Measurements from ENCODE around the gene COL7A1. TPM values are rescaled to one million over a fixed set of nuclear protein-coding genes. Genes with fewer than 3 reads are reported as not detected.
A peak's percentile ranks its signal among the peaks of the same experiment; 100 is the strongest.

The COL7A1 gene
- 4.7 and 5.2 TPM in 2 replicates for total RNA-seq (2022)
- Bru-seq, nascent RNA = percentile 26 among the genes with signal in this experiment
- BruChase-seq, experiment 1, labeled RNA remaining after a 2-hour chase = percentile 31 among the genes with signal in this experiment
- BruChase-seq, experiment 2, labeled RNA remaining after a 6-hour chase = percentile 42 among the genes with signal in this experiment
- long read RNA-seq, partial matches to known transcripts = 2 of 4 reads
- long read RNA-seq, other reads (novel, unspliced or antisense) = 2 of 4 reads

DNA sequence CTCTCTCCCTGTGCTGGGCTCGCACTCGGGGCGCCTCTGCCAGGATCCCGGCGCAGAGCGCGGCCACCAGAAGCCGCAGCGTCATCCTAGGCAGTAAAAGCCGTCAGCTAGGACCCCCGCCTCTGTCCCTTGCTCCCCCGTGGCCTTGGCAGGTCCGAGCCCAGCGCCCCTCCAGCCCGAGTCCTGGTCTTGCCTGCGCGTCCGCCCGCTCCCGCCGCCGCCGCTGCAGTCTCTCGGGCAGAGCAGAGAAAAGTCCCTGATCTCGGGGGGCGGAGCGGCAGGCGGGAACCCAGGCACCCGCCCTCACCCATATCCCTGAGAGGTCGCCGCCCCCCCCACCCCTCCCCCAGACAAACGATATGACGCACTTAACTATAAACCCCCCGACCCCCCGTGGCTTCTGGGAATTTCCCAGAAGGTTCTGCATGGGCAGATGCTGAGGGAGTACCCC is at the start of gene COL7A1:
Gene COL7A1 (minus strand): TSS at position 255 of the 451 bp plus-strand sequence. CDS start 170 bp downstream, at position 85.
- no peak within 1 kb of the TSS for H3K4me3 ChIP-seq (ENCODE audit: low read depth, low read length)
- TF ChIP-seq, protein P1, sequence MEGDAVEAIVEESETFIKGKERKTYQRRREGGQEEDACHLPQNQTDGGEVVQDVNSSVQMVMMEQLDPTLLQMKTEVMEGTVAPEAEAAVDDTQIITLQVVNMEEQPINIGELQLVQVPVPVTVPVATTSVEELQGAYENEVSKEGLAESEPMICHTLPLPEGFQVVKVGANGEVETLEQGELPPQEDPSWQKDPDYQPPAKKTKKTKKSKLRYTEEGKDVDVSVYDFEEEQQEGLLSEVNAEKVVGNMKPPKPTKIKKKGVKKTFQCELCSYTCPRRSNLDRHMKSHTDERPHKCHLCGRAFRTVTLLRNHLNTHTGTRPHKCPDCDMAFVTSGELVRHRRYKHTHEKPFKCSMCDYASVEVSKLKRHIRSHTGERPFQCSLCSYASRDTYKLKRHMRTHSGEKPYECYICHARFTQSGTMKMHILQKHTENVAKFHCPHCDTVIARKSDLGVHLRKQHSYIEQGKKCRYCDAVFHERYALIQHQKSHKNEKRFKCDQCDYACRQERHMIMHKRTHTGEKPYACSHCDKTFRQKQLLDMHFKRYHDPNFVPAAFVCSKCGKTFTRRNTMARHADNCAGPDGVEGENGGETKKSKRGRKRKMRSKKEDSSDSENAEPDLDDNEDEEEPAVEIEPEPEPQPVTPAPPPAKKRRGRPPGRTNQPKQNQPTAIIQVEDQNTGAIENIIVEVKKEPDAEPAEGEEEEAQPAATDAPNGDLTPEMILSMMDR (IDR thresholded peaks at IDR 0.05; ENCODE audit: insufficient read depth in 1 of 2, low read depth in 1 of 2, low read length in 1 of 2, severe bottlenecking in 1 of 2, unreplicated experiment in 1 of 2) = no peak
- H3K9me3 ChIP-seq = no peaks in the 10 kb centered on the region
- H3K4me1 ChIP-seq = peaks cover 12% of the 10 kb centered on the region
- Mint-ChIP-seq H3K36me3 (ENCODE audit: insufficient read depth, unreplicated experiment) (peaks cover 22% of the 10 kb centered on the region), H3K4me1 (ENCODE audit: low read depth, unreplicated experiment) (peaks cover 7% of the 10 kb centered on the region), H3K27ac (ENCODE audit: unreplicated experiment) (peak within 1 kb of the TSS; percentile 34), H3K4me3 (ENCODE audit: unreplicated experiment) (no peak within 1 kb of the TSS), H3K9me3 (ENCODE audit: unreplicated experiment) (no peaks in the 10 kb centered on the region), H3K27me3 (ENCODE audit: insufficient read depth, unreplicated experiment) (no peaks in the 10 kb centered on the region)
- H3K36me3 ChIP-seq (ENCODE audit: control insufficient read depth, insufficient read depth, low read length) = no peaks in the 10 kb centered on the region
- ChIA-PET POLR2A (no interaction called here), CTCF (no interaction called here)
- no peak for DNase-seq
- no TSS peak for BruUV-seq (replicated peaks)
- intact Hi-C loops (cut with micrococcal nuclease; ENCODE audit: unreplicated experiment) = no loop called here
- H3K27me3 ChIP-seq (replicated peaks; ENCODE audit: control insufficient read depth, insufficient read depth, low read length) = no peaks in the 10 kb centered on the region

DNA sequence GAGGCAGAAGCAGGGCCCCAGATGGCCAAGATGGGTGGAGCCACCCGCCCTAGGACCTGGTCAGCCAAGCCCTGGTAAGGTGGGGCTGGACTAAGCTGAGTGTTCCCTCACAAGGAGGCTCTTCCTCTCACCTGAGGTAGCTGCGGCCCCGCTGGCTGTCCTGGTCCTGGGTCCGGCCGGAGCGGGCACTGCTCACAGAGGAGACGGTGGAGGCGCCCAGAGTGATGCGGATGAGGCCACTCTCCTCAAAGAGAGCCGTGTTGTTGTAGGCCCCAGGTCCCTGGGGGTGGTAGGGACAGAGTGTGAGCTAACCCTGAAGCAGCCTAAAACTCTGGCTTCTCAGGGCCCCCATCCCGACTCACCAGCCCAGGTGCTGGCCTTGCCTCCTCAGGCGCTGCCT is 47.5 kb upstream of the COL7A1 start:
- DNase-seq = no peak
- Mint-ChIP-seq H3K36me3 (ENCODE audit: insufficient read depth, unreplicated experiment) (peaks cover 42% of the 10 kb centered on the region), H3K4me3 (ENCODE audit: unreplicated experiment) (no peak overlapping the region), H3K27ac (ENCODE audit: unreplicated experiment) (no peak overlapping the region), H3K4me1 (ENCODE audit: low read depth, unreplicated experiment) (peaks cover 5% of the 10 kb centered on the region), H3K9me3 (ENCODE audit: unreplicated experiment) (no peaks in the 10 kb centered on the region), H3K27me3 (ENCODE audit: insufficient read depth, unreplicated experiment) (no peaks in the 10 kb centered on the region)
- H3K4me3 ChIP-seq (ENCODE audit: low read depth, low read length) = no peak overlapping the region
- no peaks in the 10 kb centered on the region for H3K4me1 ChIP-seq
- intact Hi-C loops (cut with micrococcal nuclease; ENCODE audit: unreplicated experiment) = no loop called here
- TF ChIP-seq, protein P1 (IDR thresholded peaks at IDR 0.05; ENCODE audit: insufficient read depth in 1 of 2, low read depth in 1 of 2, low read length in 1 of 2, severe bottlenecking in 1 of 2, unreplicated experiment in 1 of 2) = no peak
- CTCF ChIA-PET = no interaction called here
- peaks cover 6% of the 10 kb centered on the region for H3K36me3 ChIP-seq (ENCODE audit: control insufficient read depth, insufficient read depth, low read length)
- POLR2A ChIA-PET = no interaction called here
- BruUV-seq (replicated peaks) = no TSS peak
- H3K27me3 ChIP-seq (replicated peaks; ENCODE audit: control insufficient read depth, insufficient read depth, low read length) = no peaks in the 10 kb centered on the region
- no peaks in the 10 kb centered on the region for H3K9me3 ChIP-seq

DNA sequence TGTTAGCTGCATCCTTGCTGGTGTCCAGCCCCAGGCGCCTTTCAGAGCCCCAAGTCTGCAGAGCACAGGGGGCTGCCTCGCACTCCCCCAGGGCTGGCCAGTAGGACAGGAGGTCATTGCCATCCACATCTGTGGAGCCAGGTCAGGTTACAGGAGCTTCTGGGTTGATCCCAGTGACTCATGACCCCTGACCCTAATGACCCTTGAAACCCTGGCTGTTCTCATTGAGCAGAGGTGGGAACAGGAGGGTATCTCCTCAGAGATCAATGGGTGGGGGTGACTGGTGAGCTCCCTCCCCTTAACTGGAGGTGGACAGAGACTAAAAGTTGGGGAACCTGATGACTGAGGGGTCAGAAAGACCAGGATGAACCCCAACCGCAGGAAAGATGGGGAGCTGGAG is 46.3 kb upstream of the COL7A1 start:
- Mint-ChIP-seq H3K9me3 (ENCODE audit: unreplicated experiment) (no peaks in the 10 kb centered on the region), H3K27ac (ENCODE audit: unreplicated experiment) (no peak overlapping the region), H3K4me1 (ENCODE audit: low read depth, unreplicated experiment) (peaks cover 10% of the 10 kb centered on the region), H3K27me3 (ENCODE audit: insufficient read depth, unreplicated experiment) (no peaks in the 10 kb centered on the region), H3K4me3 (ENCODE audit: unreplicated experiment) (no peak overlapping the region), H3K36me3 (ENCODE audit: insufficient read depth, unreplicated experiment) (peaks cover 43% of the 10 kb centered on the region)
- POLR2A ChIA-PET = no interaction called here
- Histone ChIP-seq H3K27me3 (replicated peaks; ENCODE audit: control insufficient read depth, insufficient read depth, low read length) (no peaks in the 10 kb centered on the region), H3K4me3 (ENCODE audit: low read depth, low read length) (no peak overlapping the region), H3K4me1 (peaks cover 5% of the 10 kb centered on the region), H3K36me3 (ENCODE audit: control insufficient read depth, insufficient read depth, low read length) (peaks cover 6% of the 10 kb centered on the region), H3K9me3 (no peaks in the 10 kb centered on the region)
- TF ChIP-seq, protein P1 (IDR thresholded peaks at IDR 0.05; ENCODE audit: insufficient read depth in 1 of 2, low read depth in 1 of 2, low read length in 1 of 2, severe bottlenecking in 1 of 2, unreplicated experiment in 1 of 2) = no peak
- CTCF ChIA-PET = no interaction called here
- intact Hi-C loops (cut with micrococcal nuclease; ENCODE audit: unreplicated experiment) = no loop called here
- BruUV-seq (replicated peaks) = no TSS peak
- no peak for DNase-seq

All from Caco-2 (cell line).